Activated T-cell treated with anti-CD3 and anti-CD28 coated beads, Interleukin-2, amount 50 U/mL, for 24 hours (primary cell): Measurements from ENCODE around the gene SUCLG2.
"Not testable (repeated sequence)": the region's sequence is repeated elsewhere in the genome, so short reads cannot be mapped to it uniquely, and the experiment has no call there.

ENCODE experiments used
- DNase-seq: peaks from one replicate; pipeline ENCODE4 v3.0.0-alpha.2; 2020
- H3K27ac Mint-ChIP-seq: 2 replicates; pipeline ENCODE4 v1.8.0; 2020; ENCODE audit warnings: mild to moderate bottlenecking, mixed read lengths
- H3K27me3 Mint-ChIP-seq: 2 replicates; pipeline ENCODE4 v1.8.0; 2020; ENCODE audit warnings: mixed read lengths
- H3K36me3 Mint-ChIP-seq: 2 replicates; pipeline ENCODE4 v1.8.0; 2020; ENCODE audit warnings: low read depth, mixed read lengths
- H3K4me1 Mint-ChIP-seq: 2 replicates; pipeline ENCODE4 v1.8.0; 2020; ENCODE audit warnings: low read depth, mixed read lengths
- H3K4me3 Mint-ChIP-seq: 2 replicates; pipeline ENCODE4 v1.8.0; 2020; ENCODE audit warnings: mild to moderate bottlenecking, moderate library complexity, mixed read lengths
- H3K9me3 Mint-ChIP-seq: 2 replicates; pipeline ENCODE4 v1.8.0; 2020; ENCODE audit warnings: mixed read lengths

The SUCLG2 gene

GRCh38 chr3:67609709-67610108 is 44.7 kb downstream of the SUCLG2 start:
- H3K27ac Mint-ChIP-seq: no peak overlapping the region
- H3K4me1 Mint-ChIP-seq: peaks cover 35% of the 10 kb centered on the region
- H3K9me3 Mint-ChIP-seq: peaks cover 6% of the 10 kb centered on the region
- peaks cover 98% of the 10 kb centered on the region for H3K36me3 Mint-ChIP-seq
- H3K4me3 Mint-ChIP-seq: no peak overlapping the region
- DNase-seq: no peak
- no peaks in the 10 kb centered on the region for H3K27me3 Mint-ChIP-seq

GRCh38 chr3:67608034-67608433 is 46.4 kb downstream of the SUCLG2 start:
- Mint-ChIP-seq H3K27me3 (no peaks in the 10 kb centered on the region), H3K4me1 (peaks cover 50% of the 10 kb centered on the region), H3K9me3 (peaks cover 6% of the 10 kb centered on the region), H3K27ac (no peak overlapping the region), H3K4me3 (no peak overlapping the region), H3K36me3 (peaks cover 97% of the 10 kb centered on the region)
- DNase-seq: no peak

DNA sequence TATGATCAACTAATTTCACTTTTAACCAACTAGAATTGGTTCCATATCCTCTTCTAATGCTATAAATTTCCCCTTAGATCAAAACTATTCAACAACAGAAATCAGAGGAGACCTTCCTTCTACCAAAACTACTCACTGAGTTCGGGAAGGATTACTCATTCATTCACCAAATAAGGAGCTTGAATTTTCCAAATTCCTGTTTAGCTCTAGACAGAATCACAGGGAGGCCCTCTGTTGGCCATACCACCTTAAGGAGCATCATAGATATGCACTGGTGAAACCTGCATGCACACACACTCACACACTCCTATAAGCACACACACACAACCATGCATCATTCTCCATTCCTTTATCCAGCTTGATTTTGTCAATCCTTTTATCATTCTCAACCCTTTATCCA is 49.0 kb downstream of the SUCLG2 start:
- Mint-ChIP-seq H3K9me3 (peaks cover 4% of the 10 kb centered on the region), H3K36me3 (peaks cover 85% of the 10 kb centered on the region), H3K4me3 (no peak overlapping the region), H3K27me3 (no peaks in the 10 kb centered on the region), H3K27ac (peak overlapping the region; percentile 35), H3K4me1 (peaks cover 65% of the 10 kb centered on the region)
- DNase-seq: no peak

DNA sequence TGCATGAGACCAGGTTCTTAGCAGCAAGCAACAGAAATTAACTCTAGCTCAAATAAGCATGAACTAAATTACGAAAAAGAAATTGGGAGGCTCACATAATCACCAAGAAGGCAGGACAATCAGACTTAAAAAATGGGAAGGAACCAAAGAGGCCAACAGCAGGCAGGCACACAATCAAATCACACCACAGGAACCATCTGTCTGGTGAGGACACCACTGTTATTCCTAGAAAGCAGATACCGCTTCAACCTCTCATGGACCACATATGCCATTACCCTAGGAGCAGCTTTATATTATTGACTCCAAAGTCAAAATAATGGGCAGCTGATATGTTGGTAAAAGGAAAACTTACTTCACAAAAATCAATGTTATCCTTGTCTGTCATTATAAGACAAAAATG is 51.6 kb downstream of the SUCLG2 start:
- Mint-ChIP-seq H3K9me3 (no peaks in the 10 kb centered on the region), H3K27me3 (no peaks in the 10 kb centered on the region), H3K4me3 (no peak overlapping the region), H3K4me1 (peaks cover 80% of the 10 kb centered on the region), H3K36me3 (peaks cover 83% of the 10 kb centered on the region), H3K27ac (peak overlapping the region; percentile 79)
- no peak for DNase-seq

- Mint-ChIP-seq H3K4me1 (peaks cover 81% of the 10 kb centered on the region), H3K9me3 (no peaks in the 10 kb centered on the region), H3K36me3 (peaks cover 81% of the 10 kb centered on the region), H3K27me3 (no peaks in the 10 kb centered on the region), H3K27ac (peak overlapping the region; percentile 79), H3K4me3 (peak overlapping the region; percentile 41)
- DNase-seq: no peak
Observed at GRCh38 chr3:67601919-67602608, 52.3 kb downstream of the SUCLG2 start.

DNA sequence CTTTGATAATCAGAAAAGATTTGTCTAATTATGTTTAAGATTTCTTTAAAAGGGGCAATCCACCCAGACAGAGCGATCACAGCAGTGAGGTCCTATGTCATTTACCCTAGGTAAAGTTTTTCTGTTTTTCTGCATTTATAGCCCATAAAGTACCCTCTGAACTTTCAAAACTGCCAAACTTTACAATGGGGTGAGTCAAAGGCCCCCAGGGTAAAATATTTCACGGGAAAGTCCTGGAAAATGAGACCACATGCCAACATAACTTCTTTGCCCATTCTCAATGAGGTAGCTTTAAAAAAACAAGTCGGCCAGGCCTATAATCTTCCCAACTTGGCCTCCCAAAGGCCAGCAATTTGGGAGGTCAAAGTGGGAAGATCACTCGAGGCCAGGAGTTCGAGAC is 53.0 kb downstream of the SUCLG2 start:
- Mint-ChIP-seq H3K4me3 (no peak overlapping the region), H3K27me3 (no peaks in the 10 kb centered on the region), H3K9me3 (no peaks in the 10 kb centered on the region), H3K4me1 (peaks cover 88% of the 10 kb centered on the region), H3K36me3 (peaks cover 81% of the 10 kb centered on the region), H3K27ac (no peak overlapping the region)
- no peak for DNase-seq

DNA sequence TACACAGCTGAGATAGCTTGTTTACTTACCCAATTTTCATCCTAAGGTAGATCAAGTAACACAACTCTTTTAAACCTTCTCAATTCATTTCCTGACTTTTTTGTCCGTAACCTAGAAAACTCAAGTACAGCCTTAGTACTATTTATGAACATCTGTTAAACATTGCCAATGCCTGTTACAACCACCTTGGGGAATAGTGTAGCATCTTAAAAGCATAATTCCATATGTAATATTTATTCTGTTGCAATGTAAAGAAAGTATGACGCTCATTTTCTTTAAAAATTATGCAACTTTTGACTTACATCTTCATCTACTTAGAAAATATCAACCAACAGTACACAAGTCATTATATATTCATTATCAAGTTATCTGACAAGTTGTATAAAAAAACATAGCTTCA is 54.6 kb downstream of the SUCLG2 start:
- DNase-seq: no peak
- H3K36me3 Mint-ChIP-seq: peaks cover 79% of the 10 kb centered on the region
- peaks cover 88% of the 10 kb centered on the region for H3K4me1 Mint-ChIP-seq
- H3K4me3 Mint-ChIP-seq: no peak overlapping the region
- peak overlapping the region; percentile 53 for H3K27ac Mint-ChIP-seq
- no peaks in the 10 kb centered on the region for H3K9me3 Mint-ChIP-seq
- no peaks in the 10 kb centered on the region for H3K27me3 Mint-ChIP-seq

GRCh38 chr3:67598814-67599556 is 55.4 kb downstream of the SUCLG2 start:
- no peaks in the 10 kb centered on the region for H3K9me3 Mint-ChIP-seq
- no peak for DNase-seq
- H3K27me3 Mint-ChIP-seq: no peaks in the 10 kb centered on the region
- H3K4me1 Mint-ChIP-seq: peaks cover 85% of the 10 kb centered on the region
- no peak overlapping the region for H3K4me3 Mint-ChIP-seq
- peak overlapping the region; percentile 34 for H3K27ac Mint-ChIP-seq
- H3K36me3 Mint-ChIP-seq: peaks cover 79% of the 10 kb centered on the region

DNA sequence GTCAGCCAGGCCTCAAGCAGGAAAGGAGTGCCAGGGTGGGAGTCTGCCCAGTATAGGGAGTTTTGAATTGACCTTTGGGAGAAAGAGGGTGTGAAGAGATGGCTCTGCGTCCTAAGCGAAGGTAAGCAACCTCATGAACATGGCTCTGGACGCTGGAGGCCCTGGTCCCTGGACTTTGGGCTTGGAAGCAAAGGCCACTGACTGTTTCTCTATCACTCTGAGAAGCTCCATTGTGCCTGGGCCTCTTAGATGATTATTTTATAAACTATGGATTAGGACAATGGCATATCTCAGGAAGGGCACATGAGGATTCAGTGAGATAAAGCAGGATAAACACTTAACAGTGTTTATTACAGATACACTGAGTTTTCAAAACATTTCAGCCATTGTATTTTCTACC is 59.0 kb downstream of the SUCLG2 start:
- Mint-ChIP-seq H3K4me3 (no peak overlapping the region), H3K27me3 (no peaks in the 10 kb centered on the region), H3K4me1 (peaks cover 68% of the 10 kb centered on the region), H3K9me3 (no peaks in the 10 kb centered on the region), H3K36me3 (peaks cover 85% of the 10 kb centered on the region), H3K27ac (no peak overlapping the region)
- DNase-seq: no peak

GRCh38 chr3:67593761-67594234 is 60.6 kb downstream of the SUCLG2 start:
- peaks cover 60% of the 10 kb centered on the region for H3K4me1 Mint-ChIP-seq
- H3K27ac Mint-ChIP-seq: no peak overlapping the region
- H3K9me3 Mint-ChIP-seq: no peaks in the 10 kb centered on the region
- no peak for DNase-seq
- H3K4me3 Mint-ChIP-seq: no peak overlapping the region
- peaks cover 80% of the 10 kb centered on the region for H3K36me3 Mint-ChIP-seq
- H3K27me3 Mint-ChIP-seq: no peaks in the 10 kb centered on the region

DNA sequence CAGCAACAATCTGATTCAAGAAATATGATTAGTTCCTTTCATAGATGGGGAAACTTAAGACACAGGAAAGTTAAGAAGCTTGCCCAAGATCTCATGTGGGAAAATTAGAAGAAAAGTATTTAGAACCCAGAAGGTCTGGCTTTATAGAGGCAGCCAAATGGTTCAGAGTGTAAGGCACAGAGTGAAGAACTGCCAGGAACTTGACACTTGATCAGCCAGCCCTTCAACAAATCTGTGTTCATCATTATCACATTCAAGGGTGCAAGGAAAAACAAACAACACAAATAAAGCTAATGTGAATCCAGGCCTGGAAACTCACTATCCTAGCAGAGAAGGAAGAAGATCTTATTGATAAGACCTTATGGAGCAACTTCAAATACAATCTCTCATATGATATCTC is 62.4 kb downstream of the SUCLG2 start:
- Mint-ChIP-seq H3K9me3 (no peaks in the 10 kb centered on the region), H3K4me1 (peaks cover 57% of the 10 kb centered on the region), H3K4me3 (no peak overlapping the region), H3K27me3 (no peaks in the 10 kb centered on the region), H3K36me3 (peaks cover 72% of the 10 kb centered on the region), H3K27ac (no peak overlapping the region)
- DNase-seq: no peak

GRCh38 chr3:67587811-67588210 is 66.6 kb downstream of the SUCLG2 start:
- Mint-ChIP-seq H3K4me3 (no peak overlapping the region), H3K27me3 (no peaks in the 10 kb centered on the region), H3K4me1 (peaks cover 60% of the 10 kb centered on the region), H3K27ac (no peak overlapping the region), H3K9me3 (peaks cover 4% of the 10 kb centered on the region), H3K36me3 (peaks cover 70% of the 10 kb centered on the region)
- DNase-seq: no peak

GRCh38 chr3:67587301-67587700 is 67.1 kb downstream of the SUCLG2 start:
- Mint-ChIP-seq H3K27me3 (no peaks in the 10 kb centered on the region), H3K4me3 (no peak overlapping the region), H3K4me1 (peaks cover 61% of the 10 kb centered on the region), H3K9me3 (peaks cover 4% of the 10 kb centered on the region), H3K27ac (no peak overlapping the region), H3K36me3 (peaks cover 73% of the 10 kb centered on the region)
- no peak for DNase-seq

DNA sequence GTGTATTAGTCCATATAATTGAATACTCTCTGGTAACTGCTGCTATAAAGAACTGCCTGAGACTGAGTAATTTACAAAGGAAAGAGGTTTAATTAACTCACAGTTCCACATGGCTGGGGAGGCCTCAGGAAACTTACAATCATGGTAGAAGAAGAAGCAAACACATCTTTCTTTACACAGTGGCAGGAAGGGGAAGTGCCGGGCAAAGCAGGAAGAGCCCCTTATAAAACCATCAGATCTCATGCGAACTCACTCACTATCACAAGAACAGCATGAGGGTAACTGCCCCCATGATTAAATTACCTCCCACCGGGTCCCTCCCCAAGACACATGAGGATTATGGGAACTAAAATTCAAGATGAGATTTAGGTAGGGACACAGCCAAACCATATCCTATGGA is 69.8 kb downstream of the SUCLG2 start:
- H3K27ac Mint-ChIP-seq, H3K4me3 Mint-ChIP-seq, H3K9me3 Mint-ChIP-seq, DNase-seq, H3K27me3 Mint-ChIP-seq: not testable (repeated sequence)
- Mint-ChIP-seq H3K4me1 (peaks cover 56% of the 10 kb centered on the region), H3K36me3 (peaks cover 75% of the 10 kb centered on the region)

GRCh38 chr3:67580430-67581000 is 73.9 kb downstream of the SUCLG2 start:
- H3K4me1 Mint-ChIP-seq: peaks cover 38% of the 10 kb centered on the region
- H3K36me3 Mint-ChIP-seq: peaks cover 74% of the 10 kb centered on the region
- H3K9me3 Mint-ChIP-seq: no peaks in the 10 kb centered on the region
- no peak for DNase-seq
- H3K27ac Mint-ChIP-seq: no peak overlapping the region
- no peak overlapping the region for H3K4me3 Mint-ChIP-seq
- H3K27me3 Mint-ChIP-seq: no peaks in the 10 kb centered on the region
